Gastrocnemius medialis (tissue), 4 donors: Measurements from ENCODE around the gene SIRPD. TPM values are rescaled to one million over a fixed set of nuclear protein-coding genes. Genes with fewer than 3 reads are reported as not detected.

Experiments used
- ATAC-seq, 2 donors: fragments of 150-250 bp; one replicate each; pipeline ENCODE4 v1.9.1; 2016
- DNase-seq, 2 donors: peaks; one replicate each; pipeline ENCODE4 v3.0.0-alpha.2; 2019
- H3K27ac ChIP-seq, 4 donors: fragments of 200-600 bp; sonication (generic); 1 replicate in 1 of 4; 2 replicates in 3 of 4; pipeline ENCODE4 v1.5.1; 2016 to 2018; ENCODE audit warnings: mild to moderate bottlenecking in 2 of 4, moderate library complexity in 1 of 4
- H3K27me3 ChIP-seq, 3 donors: fragments of 200-600 bp; sonication (generic) in 2 of 3; 1 replicate in 1 of 3; 2 replicates in 2 of 3; pipeline versions ENCODE4 v1.5.1 to v1.6.0; 2016 to 2019; ENCODE audit warnings: mild to moderate bottlenecking in 1 of 3, moderate library complexity in 1 of 3
- H3K36me3 ChIP-seq, 2 donors: fragments of 200-600 bp; sonication (generic) in 1 of 2; one replicate each; pipeline ENCODE4 v1.5.1; 2017 to 2018
- H3K4me1 ChIP-seq, 2 donors: fragments of 200-600 bp; sonication (generic) in 1 of 2; one replicate each; pipeline ENCODE4 v1.5.1; 2016 to 2017; ENCODE audit warnings: mild to moderate bottlenecking in 2 of 2
- H3K4me3 ChIP-seq, 4 donors: fragments of 200-600 bp; sonication (generic) in 3 of 4; 1 replicate in 1 of 4; 2 replicates in 3 of 4; pipeline ENCODE4 v1.5.1; 2016 to 2019; ENCODE audit warnings: mild to moderate bottlenecking in 2 of 4
- H3K9me3 ChIP-seq, 3 donors: fragments of 200-600 bp; sonication (generic) in 2 of 3; 1 replicate in 1 of 3; 2 replicates in 2 of 3; pipeline ENCODE4 v1.5.1; 2016 to 2019
- POLR2A ChIP-seq, 2 donors: fragments of 450-650 bp; IDR thresholded peaks; one replicate each; pipeline ENCODE4 v1.6.1; 2017; ENCODE audit warnings: antibody characterized with exemption in 2 of 2, mild to moderate bottlenecking in 2 of 2, moderate library complexity in 2 of 2
- in situ Hi-C, 4 donors: fragments of 200-750 bp; cut with MboI; loops; one replicate each; pipeline versions ENCODE4 v1.15.0 to v1.8.0; 2017; ENCODE audit warnings: low sequenced_read_pairs in 4 of 4
- intact Hi-C: fragments of 100-400 bp; cut with DNase I; formaldehyde crosslinking; loops from one replicate; pipeline ENCODE4 v1.15.1; 2023; ENCODE audit warnings: low total_unique reads
- total RNA-seq, 4 donors: library from RNA; depleted of rRNA; stranded (reverse); fragments of >200 nt; gene quantifications; one replicate each; pipeline versions ENCODE4 v1.1.0 to v1.2.3, GENCODE V29; 2016
- TF ChIP-seq, protein P1 (sequence below), 5 experiments: fragments of 450-650 bp in 3 of 5; fragments of 200-600 bp in 2 of 5; sonication (generic) in 2 of 5; IDR thresholded peaks in 4 of 5; conservative IDR thresholded peaks in 1 of 5; 1 replicate in 4 of 5; 2 replicates in 1 of 5; pipeline ENCODE4 v1.5.1; 2016 to 2019; ENCODE audit warnings: antibody characterized with exemption in 5 of 5, mild to moderate bottlenecking in 3 of 5, moderate library complexity in 3 of 5

SIRPD gene
- total RNA-seq, 4 donors from 2014 or later, result not detected

DNA sequence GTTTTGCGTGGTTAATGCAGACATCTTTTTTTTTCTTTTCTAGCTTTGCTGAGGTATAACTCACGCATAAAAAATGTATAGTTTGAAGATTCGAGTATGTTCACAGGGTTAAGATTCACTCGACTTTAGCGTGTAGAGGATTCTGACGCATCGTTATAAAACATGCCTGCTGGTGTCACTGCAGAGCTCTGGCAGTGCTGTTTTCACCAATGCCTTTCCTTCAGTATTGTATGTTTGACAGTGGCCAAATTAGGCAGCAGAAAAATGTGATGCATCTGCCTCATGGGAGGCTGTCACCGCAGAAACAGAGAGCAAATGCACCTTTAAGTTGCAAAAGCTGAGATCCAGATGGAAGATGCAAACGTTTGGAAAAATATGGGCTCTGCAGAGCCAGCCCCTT, 48.3 kb downstream of the SIRPD start:
- H3K27me3 ChIP-seq, result no peaks in the 10 kb centered on the region
- no peaks in the 10 kb centered on the region for H3K4me1 ChIP-seq
- no peak for TF ChIP-seq POLR2A (IDR thresholded peaks at IDR 0.05)
- TF ChIP-seq, protein P1, sequence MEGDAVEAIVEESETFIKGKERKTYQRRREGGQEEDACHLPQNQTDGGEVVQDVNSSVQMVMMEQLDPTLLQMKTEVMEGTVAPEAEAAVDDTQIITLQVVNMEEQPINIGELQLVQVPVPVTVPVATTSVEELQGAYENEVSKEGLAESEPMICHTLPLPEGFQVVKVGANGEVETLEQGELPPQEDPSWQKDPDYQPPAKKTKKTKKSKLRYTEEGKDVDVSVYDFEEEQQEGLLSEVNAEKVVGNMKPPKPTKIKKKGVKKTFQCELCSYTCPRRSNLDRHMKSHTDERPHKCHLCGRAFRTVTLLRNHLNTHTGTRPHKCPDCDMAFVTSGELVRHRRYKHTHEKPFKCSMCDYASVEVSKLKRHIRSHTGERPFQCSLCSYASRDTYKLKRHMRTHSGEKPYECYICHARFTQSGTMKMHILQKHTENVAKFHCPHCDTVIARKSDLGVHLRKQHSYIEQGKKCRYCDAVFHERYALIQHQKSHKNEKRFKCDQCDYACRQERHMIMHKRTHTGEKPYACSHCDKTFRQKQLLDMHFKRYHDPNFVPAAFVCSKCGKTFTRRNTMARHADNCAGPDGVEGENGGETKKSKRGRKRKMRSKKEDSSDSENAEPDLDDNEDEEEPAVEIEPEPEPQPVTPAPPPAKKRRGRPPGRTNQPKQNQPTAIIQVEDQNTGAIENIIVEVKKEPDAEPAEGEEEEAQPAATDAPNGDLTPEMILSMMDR (IDR thresholded peaks at IDR 0.05 in 4 of 5, conservative IDR thresholded peaks at IDR 0.05 in 1 of 5), result no peak
- H3K4me3 ChIP-seq, result no peak overlapping the region
- intact Hi-C loops (no loop called here), in situ Hi-C loops (no loop called here)
- no peak overlapping the region for H3K27ac ChIP-seq
- H3K36me3 ChIP-seq, result no peaks in the 10 kb centered on the region
- ATAC-seq (no peak), DNase-seq (no peak)
- no peaks in the 10 kb centered on the region for H3K9me3 ChIP-seq

DNA sequence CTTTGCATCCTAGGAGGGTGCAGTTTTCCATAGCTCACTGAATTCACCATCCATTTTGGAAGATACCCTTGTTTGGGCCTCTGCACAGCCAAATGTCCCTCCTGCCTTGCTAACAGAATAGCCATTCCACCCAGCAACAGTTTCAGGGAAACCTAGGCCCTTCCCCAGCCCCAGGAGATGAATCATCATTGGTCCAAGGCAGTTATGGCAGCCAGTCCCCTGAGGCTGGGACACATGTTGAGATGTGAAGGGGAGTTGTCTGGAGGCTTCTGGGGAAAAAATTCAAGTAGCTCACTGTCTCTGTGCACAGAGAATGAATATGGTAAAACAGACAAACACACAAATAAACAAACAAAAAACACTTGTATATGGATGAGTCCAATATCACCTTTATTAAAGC, 48.9 kb downstream of the SIRPD start:
- H3K4me1 ChIP-seq, result no peaks in the 10 kb centered on the region
- no peak for ATAC-seq
- TF ChIP-seq, protein P1 (IDR thresholded peaks at IDR 0.05 in 4 of 5, conservative IDR thresholded peaks at IDR 0.05 in 1 of 5), result no peak
- no peak for TF ChIP-seq POLR2A (IDR thresholded peaks at IDR 0.05)
- DNase-seq, result no peak
- H3K27me3 ChIP-seq, result no peaks in the 10 kb centered on the region
- H3K4me3 ChIP-seq, result no peak overlapping the region
- intact Hi-C loops, result no loop called here
- in situ Hi-C loops, result no loop called here
- H3K9me3 ChIP-seq, result no peaks in the 10 kb centered on the region
- H3K36me3 ChIP-seq, result no peaks in the 10 kb centered on the region
- H3K27ac ChIP-seq, result no peak overlapping the region

DNA sequence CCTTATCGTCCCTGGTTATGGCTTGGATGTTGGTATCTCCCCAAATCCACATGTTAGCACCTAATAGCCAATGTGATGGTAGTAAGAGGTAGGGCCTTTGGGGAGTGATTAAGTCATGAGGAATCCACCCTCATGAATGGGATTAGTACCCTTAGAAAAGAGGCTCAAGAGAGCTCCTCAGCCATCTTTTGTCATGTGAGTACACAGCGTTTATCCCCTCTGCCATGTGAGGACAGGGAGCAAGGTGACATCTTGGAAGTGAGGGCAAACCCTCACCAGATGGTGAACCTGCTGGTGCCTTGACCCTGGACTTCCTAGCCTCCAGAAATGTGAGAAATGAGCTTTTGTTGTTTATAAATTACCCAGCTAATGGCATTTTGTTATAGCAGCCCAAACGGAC, 50.2 kb downstream of the SIRPD start:
- H3K27ac ChIP-seq, result no peak overlapping the region
- no peak for ATAC-seq
- no peaks in the 10 kb centered on the region for H3K27me3 ChIP-seq
- no peaks in the 10 kb centered on the region for H3K9me3 ChIP-seq
- no peaks in the 10 kb centered on the region for H3K4me1 ChIP-seq
- TF ChIP-seq, protein P1 (IDR thresholded peaks at IDR 0.05 in 4 of 5, conservative IDR thresholded peaks at IDR 0.05 in 1 of 5), result no peak
- TF ChIP-seq POLR2A (IDR thresholded peaks at IDR 0.05), result no peak
- no peaks in the 10 kb centered on the region for H3K36me3 ChIP-seq
- in situ Hi-C loops, result no loop called here
- DNase-seq, result no peak
- H3K4me3 ChIP-seq, result no peak overlapping the region
- intact Hi-C loops, result no loop called here

DNA sequence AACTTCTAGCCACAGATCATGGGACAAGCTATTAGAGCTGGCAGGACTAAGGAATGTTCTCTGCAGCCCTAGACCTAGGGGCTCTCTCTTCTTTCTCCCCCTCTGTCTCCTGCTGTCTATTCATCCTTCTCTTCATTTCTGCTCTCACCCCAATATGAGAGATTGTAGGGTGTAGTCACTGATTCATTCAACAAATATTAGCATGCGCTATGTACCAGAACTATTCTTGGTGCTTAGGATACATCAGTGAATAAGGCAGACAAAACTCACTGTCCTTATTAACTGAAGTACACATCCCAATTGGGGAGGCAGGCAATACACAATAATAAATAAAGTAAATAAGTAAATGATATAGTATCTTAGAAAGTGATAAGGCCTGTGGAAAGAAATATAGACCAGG, 51.6 kb downstream of the SIRPD start:
- no peaks in the 10 kb centered on the region for H3K4me1 ChIP-seq
- H3K4me3 ChIP-seq, result no peak overlapping the region
- no peaks in the 10 kb centered on the region for H3K9me3 ChIP-seq
- no peaks in the 10 kb centered on the region for H3K27me3 ChIP-seq
- intact Hi-C loops, result no loop called here
- DNase-seq (no peak), ATAC-seq (no peak)
- in situ Hi-C loops, result no loop called here
- TF ChIP-seq, protein P1 (IDR thresholded peaks at IDR 0.05 in 4 of 5, conservative IDR thresholded peaks at IDR 0.05 in 1 of 5), result no peak
- TF ChIP-seq POLR2A (IDR thresholded peaks at IDR 0.05), result no peak
- H3K36me3 ChIP-seq, result no peaks in the 10 kb centered on the region
- H3K27ac ChIP-seq, result no peak overlapping the region

DNA sequence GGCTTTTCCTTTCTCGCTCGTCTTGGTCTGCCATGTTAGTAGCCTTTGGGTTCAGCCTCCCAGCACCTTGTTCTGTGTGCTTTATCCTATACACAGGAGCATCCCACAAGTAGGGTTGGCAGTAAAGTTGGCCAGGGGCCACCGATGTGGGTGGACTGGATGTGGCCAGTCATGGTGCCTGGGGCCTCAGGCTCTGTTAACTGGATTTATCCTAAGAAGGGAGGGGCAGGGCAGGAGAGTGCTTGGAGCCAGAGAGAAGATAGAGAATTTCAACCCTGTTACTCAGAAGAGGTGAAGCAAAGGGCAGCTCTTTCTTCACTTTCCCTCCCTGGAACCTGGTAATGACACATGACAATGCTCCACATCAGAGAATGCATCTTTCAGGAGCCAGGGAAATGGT, 52.1 kb downstream of the SIRPD start:
- no peaks in the 10 kb centered on the region for H3K9me3 ChIP-seq
- DNase-seq (no peak), ATAC-seq (no peak)
- no peak overlapping the region for H3K4me3 ChIP-seq
- no peaks in the 10 kb centered on the region for H3K4me1 ChIP-seq
- H3K27ac ChIP-seq, result no peak overlapping the region
- no peaks in the 10 kb centered on the region for H3K36me3 ChIP-seq
- no peaks in the 10 kb centered on the region for H3K27me3 ChIP-seq
- intact Hi-C loops, result no loop called here
- in situ Hi-C loops, result no loop called here
- no peak for TF ChIP-seq POLR2A (IDR thresholded peaks at IDR 0.05)
- TF ChIP-seq, protein P1 (IDR thresholded peaks at IDR 0.05 in 4 of 5, conservative IDR thresholded peaks at IDR 0.05 in 1 of 5), result no peak
